HepG2 (cell line): ENCODE results near the gene ENAH. TPM values are rescaled to one million over a fixed set of nuclear protein-coding genes. Genes with fewer than 3 reads are reported as not detected.

Experiments used
- SIX4 ChIP-seq: sonication (generic); formaldehyde crosslinking; IDR thresholded peaks from 2 replicates; pipeline ENCODE4 v1.4.0; 2020; ENCODE audit warnings: missing genetic modification reagents
- THAP9 ChIP-seq: sonication (generic); formaldehyde crosslinking; IDR thresholded peaks from 2 replicates; pipeline ENCODE4; 2020; ENCODE audit warnings: missing genetic modification reagents, mild to moderate bottlenecking, borderline replicate concordance
- U2AF1 ChIP-seq: fragments of 200-400 bp; formaldehyde crosslinking; optimal IDR thresholded peaks from 2 replicates; pipeline ENCODE3; 2017; ENCODE audit warnings: mild to moderate bottlenecking, low read depth, low read length
- ZNF407 ChIP-seq: sonication (generic); formaldehyde crosslinking; IDR thresholded peaks from one replicate; pipeline ENCODE4 v1.5.1; 2020; ENCODE audit warnings: mild to moderate bottlenecking, missing genetic modification reagents; ENCODE audit errors: not compliant biosample characterization
- polyA plus RNA-seq, 8 experiments: library from polyadenylated mRNA; depleted of rRNA in 3 of 8; stranded (reverse) in 7 of 8; unstranded in 1 of 8; fragments of >200 nt; fragmentation: Illumina TruSeq in 4 of 8; extraction: Trizol in 4 of 8; gene quantifications; 2 replicates each; pipeline versions ENCODE4 v1.2.1 to v1.2.3, GENCODE V29; 2011 to 2016; ENCODE audit warnings: low read depth in 4 of 8, missing spikeins in 1 of 8, mixed read lengths in 1 of 8; ENCODE audit not compliant: insufficient read depth in 1 of 8
- total RNA-seq, 5 experiments: library from RNA; depleted of rRNA; stranded (reverse); fragments of >200 nt; fragmentation: Illumina TruSeq; extraction: Trizol; gene quantifications; 2 replicates each; pipeline ENCODE4 v1.2.3, GENCODE V29; 2016; ENCODE audit warnings: low read depth in 1 of 5
- TF ChIP-seq, protein P1 (sequence below): sonication (generic); formaldehyde crosslinking; IDR thresholded peaks from 2 replicates; pipeline ENCODE4 v1.4.0; 2020; ENCODE audit warnings: mild to moderate bottlenecking, missing genetic modification reagents

Gene ENAH
- total and polyA plus RNA-seq, 2 of the 13 experiments (the other 11 are each of a cell fraction or from before 2014, with no cell fraction given): 22.1 to 58.3 TPM

- TF ChIP-seq ZNF407 (CRISPR knock-in tag): no peak
- no peak for TF ChIP-seq U2AF1
- TF ChIP-seq SIX4 (CRISPR knock-in tag): peak; percentile 86
- TF ChIP-seq, protein P1, sequence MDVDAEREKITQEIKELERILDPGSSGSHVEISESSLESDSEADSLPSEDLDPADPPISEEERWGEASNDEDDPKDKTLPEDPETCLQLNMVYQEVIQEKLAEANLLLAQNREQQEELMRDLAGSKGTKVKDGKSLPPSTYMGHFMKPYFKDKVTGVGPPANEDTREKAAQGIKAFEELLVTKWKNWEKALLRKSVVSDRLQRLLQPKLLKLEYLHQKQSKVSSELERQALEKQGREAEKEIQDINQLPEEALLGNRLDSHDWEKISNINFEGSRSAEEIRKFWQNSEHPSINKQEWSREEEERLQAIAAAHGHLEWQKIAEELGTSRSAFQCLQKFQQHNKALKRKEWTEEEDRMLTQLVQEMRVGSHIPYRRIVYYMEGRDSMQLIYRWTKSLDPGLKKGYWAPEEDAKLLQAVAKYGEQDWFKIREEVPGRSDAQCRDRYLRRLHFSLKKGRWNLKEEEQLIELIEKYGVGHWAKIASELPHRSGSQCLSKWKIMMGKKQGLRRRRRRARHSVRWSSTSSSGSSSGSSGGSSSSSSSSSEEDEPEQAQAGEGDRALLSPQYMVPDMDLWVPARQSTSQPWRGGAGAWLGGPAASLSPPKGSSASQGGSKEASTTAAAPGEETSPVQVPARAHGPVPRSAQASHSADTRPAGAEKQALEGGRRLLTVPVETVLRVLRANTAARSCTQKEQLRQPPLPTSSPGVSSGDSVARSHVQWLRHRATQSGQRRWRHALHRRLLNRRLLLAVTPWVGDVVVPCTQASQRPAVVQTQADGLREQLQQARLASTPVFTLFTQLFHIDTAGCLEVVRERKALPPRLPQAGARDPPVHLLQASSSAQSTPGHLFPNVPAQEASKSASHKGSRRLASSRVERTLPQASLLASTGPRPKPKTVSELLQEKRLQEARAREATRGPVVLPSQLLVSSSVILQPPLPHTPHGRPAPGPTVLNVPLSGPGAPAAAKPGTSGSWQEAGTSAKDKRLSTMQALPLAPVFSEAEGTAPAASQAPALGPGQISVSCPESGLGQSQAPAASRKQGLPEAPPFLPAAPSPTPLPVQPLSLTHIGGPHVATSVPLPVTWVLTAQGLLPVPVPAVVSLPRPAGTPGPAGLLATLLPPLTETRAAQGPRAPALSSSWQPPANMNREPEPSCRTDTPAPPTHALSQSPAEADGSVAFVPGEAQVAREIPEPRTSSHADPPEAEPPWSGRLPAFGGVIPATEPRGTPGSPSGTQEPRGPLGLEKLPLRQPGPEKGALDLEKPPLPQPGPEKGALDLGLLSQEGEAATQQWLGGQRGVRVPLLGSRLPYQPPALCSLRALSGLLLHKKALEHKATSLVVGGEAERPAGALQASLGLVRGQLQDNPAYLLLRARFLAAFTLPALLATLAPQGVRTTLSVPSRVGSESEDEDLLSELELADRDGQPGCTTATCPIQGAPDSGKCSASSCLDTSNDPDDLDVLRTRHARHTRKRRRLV: no peak
- TF ChIP-seq THAP9 (CRISPR knock-in tag): no peak
These were observed 47.4 kb upstream of the ENAH start (continued) for GRCh38 chr1:225700164-225700821.
